AG10803 (cell line): ENCODE results near the gene DNLZ.
"Not testable (repeated sequence)": the region's sequence is repeated elsewhere in the genome, so short reads cannot be mapped to it uniquely, and the experiment has no call there.

Experiments used
- DNase-seq: peaks from one replicate; pipeline ENCODE4 v3.0.0; 2010; ENCODE audit warnings: low read depth
- H3K4me3 ChIP-seq: 2 replicates; pipeline ENCODE4 v1.5.1; 2011; ENCODE audit warnings: mild to moderate bottlenecking, low read length, control low read depth
- TF ChIP-seq, protein P1 (sequence below): conservative IDR thresholded peaks from 2 replicates; pipeline ENCODE4 v1.5.1; 2011; ENCODE audit warnings: mild to moderate bottlenecking, low read length, control low read depth, inconsistent platforms

DNLZ gene

DNA sequence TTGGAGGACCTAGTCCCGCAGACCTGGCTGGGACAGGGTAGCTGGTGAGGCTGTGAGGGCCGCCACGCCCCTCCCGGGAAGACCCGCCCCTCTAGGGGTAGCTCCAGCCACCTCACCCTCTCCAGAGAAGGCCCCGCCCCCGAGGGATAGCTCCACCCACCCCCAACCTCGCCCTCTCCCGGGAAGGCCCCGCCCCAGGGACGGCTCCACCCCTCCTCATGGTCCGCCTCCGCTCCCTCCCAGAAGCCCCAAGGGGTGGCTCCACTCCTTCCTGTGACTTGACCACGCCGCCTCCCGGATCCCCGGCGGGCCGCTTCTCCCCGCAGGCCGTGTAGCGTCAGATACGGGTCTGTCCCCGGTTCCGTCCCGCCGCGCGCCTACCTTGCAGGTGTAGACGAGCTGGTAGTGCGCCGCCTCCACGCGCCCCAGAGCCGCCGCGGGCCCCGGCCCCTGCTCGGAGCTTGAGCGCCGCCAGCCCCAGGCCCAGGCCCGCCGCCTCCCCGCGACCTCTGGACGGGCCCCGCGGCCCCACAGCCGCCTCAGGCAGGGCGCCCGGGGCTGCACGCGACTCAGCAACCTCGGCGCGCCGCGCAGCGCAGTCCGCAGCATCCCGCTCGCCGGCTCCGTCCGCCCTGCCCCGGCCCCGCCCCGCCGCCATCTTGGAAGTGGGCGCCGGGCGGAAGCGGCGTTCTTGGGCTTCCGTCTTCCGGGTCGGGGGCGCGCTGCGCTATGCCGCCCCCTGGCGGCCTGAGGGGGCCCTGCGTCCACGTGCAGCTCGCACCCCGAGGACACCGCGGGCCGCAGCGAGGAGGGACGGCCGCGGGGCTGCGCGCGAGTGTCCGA is at the start of gene DNLZ:
Gene DNLZ (minus strand): TSS at position 639 of the 843 bp plus-strand sequence. CDS start 30 bp downstream, at position 609.
- TF ChIP-seq, protein P1, sequence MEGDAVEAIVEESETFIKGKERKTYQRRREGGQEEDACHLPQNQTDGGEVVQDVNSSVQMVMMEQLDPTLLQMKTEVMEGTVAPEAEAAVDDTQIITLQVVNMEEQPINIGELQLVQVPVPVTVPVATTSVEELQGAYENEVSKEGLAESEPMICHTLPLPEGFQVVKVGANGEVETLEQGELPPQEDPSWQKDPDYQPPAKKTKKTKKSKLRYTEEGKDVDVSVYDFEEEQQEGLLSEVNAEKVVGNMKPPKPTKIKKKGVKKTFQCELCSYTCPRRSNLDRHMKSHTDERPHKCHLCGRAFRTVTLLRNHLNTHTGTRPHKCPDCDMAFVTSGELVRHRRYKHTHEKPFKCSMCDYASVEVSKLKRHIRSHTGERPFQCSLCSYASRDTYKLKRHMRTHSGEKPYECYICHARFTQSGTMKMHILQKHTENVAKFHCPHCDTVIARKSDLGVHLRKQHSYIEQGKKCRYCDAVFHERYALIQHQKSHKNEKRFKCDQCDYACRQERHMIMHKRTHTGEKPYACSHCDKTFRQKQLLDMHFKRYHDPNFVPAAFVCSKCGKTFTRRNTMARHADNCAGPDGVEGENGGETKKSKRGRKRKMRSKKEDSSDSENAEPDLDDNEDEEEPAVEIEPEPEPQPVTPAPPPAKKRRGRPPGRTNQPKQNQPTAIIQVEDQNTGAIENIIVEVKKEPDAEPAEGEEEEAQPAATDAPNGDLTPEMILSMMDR, result peak; percentile 58

GRCh38 chr9:136412962-136413361 is 49.4 kb upstream of the DNLZ start:
- TF ChIP-seq, protein P1, result no peak
- no peak for DNase-seq
- no peak overlapping the region; the same call in 1 of the 2 replicates for H3K4me3 ChIP-seq

More for the DNA sequence above, at the start of gene DNLZ:
- peak; percentile 93 for DNase-seq
- H3K4me3 ChIP-seq, result peak within 1 kb of the TSS; percentile 70

- peak overlapping the region; percentile 94 for H3K4me3 ChIP-seq
- TF ChIP-seq, protein P1, result no peak
- DNase-seq, result no peak
Measured at GRCh38 chr9:136411378-136411777, 47.8 kb upstream of the DNLZ start.

DNA sequence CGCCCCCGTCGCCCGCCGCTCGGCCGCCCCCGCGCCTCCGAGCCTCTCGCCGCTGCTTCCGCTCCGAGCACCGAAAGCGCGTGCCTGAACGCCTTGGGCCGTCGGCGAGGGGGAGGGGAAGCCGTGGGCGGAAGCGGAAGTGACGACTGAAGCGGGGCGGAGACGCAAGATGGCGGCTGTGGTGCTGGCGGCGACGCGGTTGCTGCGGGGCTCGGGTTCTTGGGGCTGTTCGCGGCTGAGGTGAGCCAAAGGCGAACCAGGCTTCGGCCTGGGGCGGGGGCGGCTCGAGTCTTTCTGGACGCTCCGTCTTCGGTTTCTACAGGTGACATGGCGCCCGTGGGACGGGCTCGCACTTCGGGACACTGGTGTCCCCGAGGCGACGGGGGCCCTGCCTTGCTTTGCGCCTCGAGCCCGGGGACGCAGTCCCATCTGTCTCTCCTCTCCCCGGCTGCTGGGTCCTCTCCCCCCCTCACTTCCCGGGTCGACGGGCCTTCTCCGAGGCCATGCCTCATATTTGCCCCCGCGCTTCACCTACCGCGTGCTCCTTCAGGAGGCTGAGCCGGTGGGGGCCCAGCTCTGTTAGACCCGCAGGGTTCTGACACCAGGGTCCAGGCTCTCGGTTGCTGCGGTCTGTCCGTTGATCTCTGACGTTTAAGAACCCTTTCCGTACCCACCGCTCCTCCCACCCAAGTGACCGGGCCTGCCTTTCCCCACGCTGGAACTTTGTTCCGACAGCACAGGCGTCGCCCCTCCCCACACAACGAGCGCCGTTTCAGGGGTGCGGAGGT is 47.1 kb upstream of the DNLZ start, which contains the start of the genes ENTR1 and PMPCA:
Gene ENTR1 (minus strand): TSS at position 115 of the 788 bp plus-strand sequence. CDS start 217 bp downstream, outside the sequence.
Gene PMPCA (plus strand): TSS at position 159 of the 788 bp plus-strand sequence. CDS start 11 bp downstream, at position 170.
- peak; percentile 82 for DNase-seq
- peak within 1 kb of the TSS; percentile 94 for H3K4me3 ChIP-seq
- TF ChIP-seq, protein P1, result no peak

- peak; percentile 31 for DNase-seq
- peak overlapping the region; percentile 94 for H3K4me3 ChIP-seq
- TF ChIP-seq, protein P1, result 0 out of 2 replicates have a peak, but pooled peaks have one; percentile 0
Measured at GRCh38 chr9:136409557-136410455, 46.3 kb upstream of the DNLZ start.

GRCh38 chr9:136407911-136408310 is 44.4 kb upstream of the DNLZ start:
- H3K4me3 ChIP-seq, result no peak overlapping the region
- DNase-seq, result no peak
- TF ChIP-seq, protein P1, result no peak

GRCh38 chr9:136407061-136407460 is 43.5 kb upstream of the DNLZ start:
- not testable (repeated sequence) for DNase-seq, H3K4me3 ChIP-seq

- not testable (repeated sequence) for H3K4me3 ChIP-seq, DNase-seq
Measured at GRCh38 chr9:136405904-136406303, 42.4 kb upstream of the DNLZ start.
